Bronchial epithelial cell (primary cell): ENCODE results near the gene TREM2. TPM values are rescaled to one million over a fixed set of nuclear protein-coding genes. Genes with fewer than 3 reads are reported as not detected.

Source experiments
- DNase-seq: peaks from one replicate; pipeline ENCODE4 v3.0.0-alpha.2; 2010; ENCODE audit warnings: low read depth
- FAIRE-seq: peaks from 2 replicates; lab custom pipeline; 2011; peaks lifted over from hg19 to GRCh38; lab: Jason Lieb, UNC
- H3K27me3 ChIP-seq: 2 replicates; pipeline ENCODE4 v1.5.1; 2011; ENCODE audit warnings: low read length; ENCODE audit not compliant: control insufficient read depth, insufficient read depth
- H3K36me3 ChIP-seq: 2 replicates; pipeline ENCODE4 v1.5.1; 2011; ENCODE audit warnings: low read length; ENCODE audit not compliant: control insufficient read depth, insufficient read depth
- H3K4me3 ChIP-seq: 2 replicates; pipeline ENCODE4 v1.5.1; 2011; ENCODE audit warnings: mild to moderate bottlenecking, low read depth, low read length, control low read depth
- total RNA-seq: library from RNA; depleted of rRNA; stranded (reverse); fragments of >200 nt; gene quantifications from 2 replicates; pipeline ENCODE4 v1.2.1, GENCODE V29; 2014
- TF ChIP-seq, protein P1 (sequence below): IDR thresholded peaks from 2 replicates; pipeline ENCODE4 v1.5.1; 2011; ENCODE audit warnings: mild to moderate bottlenecking, moderate library complexity, low read length, control low read depth, inconsistent platforms; ENCODE audit not compliant: insufficient read depth, severe bottlenecking

The TREM2 gene
- total RNA-seq, 1 donor from 2014 or later: 0.53 TPM

GRCh38 chr6:41200901-41201763, 38.2 kb upstream of the TREM2 start, which contains the start of gene TREML2:
Gene TREML2, minus strand, starts transcription at chr6:41201149. Its CDS starts 141 bp downstream, at chr6:41201008.
- no peaks in the 10 kb centered on the region for H3K27me3 ChIP-seq
- H3K36me3 ChIP-seq: no peaks in the 10 kb centered on the region
- DNase-seq (no peak), FAIRE-seq (no peak)
- TF ChIP-seq, protein P1, sequence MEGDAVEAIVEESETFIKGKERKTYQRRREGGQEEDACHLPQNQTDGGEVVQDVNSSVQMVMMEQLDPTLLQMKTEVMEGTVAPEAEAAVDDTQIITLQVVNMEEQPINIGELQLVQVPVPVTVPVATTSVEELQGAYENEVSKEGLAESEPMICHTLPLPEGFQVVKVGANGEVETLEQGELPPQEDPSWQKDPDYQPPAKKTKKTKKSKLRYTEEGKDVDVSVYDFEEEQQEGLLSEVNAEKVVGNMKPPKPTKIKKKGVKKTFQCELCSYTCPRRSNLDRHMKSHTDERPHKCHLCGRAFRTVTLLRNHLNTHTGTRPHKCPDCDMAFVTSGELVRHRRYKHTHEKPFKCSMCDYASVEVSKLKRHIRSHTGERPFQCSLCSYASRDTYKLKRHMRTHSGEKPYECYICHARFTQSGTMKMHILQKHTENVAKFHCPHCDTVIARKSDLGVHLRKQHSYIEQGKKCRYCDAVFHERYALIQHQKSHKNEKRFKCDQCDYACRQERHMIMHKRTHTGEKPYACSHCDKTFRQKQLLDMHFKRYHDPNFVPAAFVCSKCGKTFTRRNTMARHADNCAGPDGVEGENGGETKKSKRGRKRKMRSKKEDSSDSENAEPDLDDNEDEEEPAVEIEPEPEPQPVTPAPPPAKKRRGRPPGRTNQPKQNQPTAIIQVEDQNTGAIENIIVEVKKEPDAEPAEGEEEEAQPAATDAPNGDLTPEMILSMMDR: no peak
- H3K4me3 ChIP-seq: no peak within 1 kb of the TSS

DNA sequence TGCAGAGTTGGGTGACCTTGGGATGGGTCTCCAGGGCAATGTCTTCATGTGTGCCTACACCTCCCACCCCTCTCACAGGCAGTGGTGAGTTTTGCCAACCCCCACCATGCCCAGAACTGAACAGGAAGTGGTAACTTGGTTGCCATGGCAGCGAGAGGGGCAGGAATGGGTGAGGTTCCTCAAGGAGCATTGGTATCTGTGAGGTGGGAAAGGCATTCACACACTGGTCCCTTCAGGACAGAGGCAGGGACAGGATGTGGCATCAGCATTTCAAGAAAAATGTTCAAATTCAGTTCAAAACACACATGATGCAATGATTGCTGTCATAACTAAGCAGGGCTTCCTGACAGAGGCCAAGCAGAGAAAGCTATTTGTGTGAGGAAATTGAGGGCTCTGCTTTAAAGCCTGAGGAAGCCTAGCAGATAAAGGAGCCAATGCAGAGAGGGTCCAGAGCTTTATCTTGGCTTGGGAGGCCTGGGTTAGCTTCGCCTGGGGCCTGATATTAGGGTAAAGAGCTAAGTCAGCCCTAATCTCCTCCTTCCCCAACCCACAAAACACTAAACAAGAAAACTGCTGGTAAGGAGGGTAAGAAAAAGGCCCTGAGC, 37.5 kb upstream of the TREM2 start:
- DNase-seq: peak; percentile 7
- Histone ChIP-seq H3K36me3 (no peaks in the 10 kb centered on the region), H3K4me3 (no peak overlapping the region), H3K27me3 (no peaks in the 10 kb centered on the region)
- TF ChIP-seq, protein P1: no peak
- no peak for FAIRE-seq

GRCh38 chr6:41199552-41200246, 36.8 kb upstream of the TREM2 start:
- no peak for DNase-seq
- Histone ChIP-seq H3K4me3 (no peak overlapping the region), H3K36me3 (no peaks in the 10 kb centered on the region), H3K27me3 (no peaks in the 10 kb centered on the region)
- no peak for FAIRE-seq
- TF ChIP-seq, protein P1: no peak

- Histone ChIP-seq H3K4me3 (no peak overlapping the region), H3K27me3 (peaks cover 3% of the 10 kb centered on the region), H3K36me3 (no peaks in the 10 kb centered on the region)
- DNase-seq: no peak
- no peak for FAIRE-seq
- TF ChIP-seq, protein P1: no peak
These were observed 34.3 kb upstream of the TREM2 start for GRCh38 chr6:41197234-41197633.

GRCh38 chr6:41194386-41194785, 31.5 kb upstream of the TREM2 start:
- Histone ChIP-seq H3K4me3 (no peak overlapping the region), H3K36me3 (no peaks in the 10 kb centered on the region), H3K27me3 (peaks cover 3% of the 10 kb centered on the region)
- DNase-seq (no peak), FAIRE-seq (no peak)
- TF ChIP-seq, protein P1: no peak
